Endothelial cell of umbilical vein (primary cell): ENCODE data around the gene LGALS7.

Experiments used
- EZH2 ChIP-seq: IDR thresholded peaks from 2 replicates; pipeline ENCODE4 v1.6.1; 2012; ENCODE audit warnings: borderline replicate concordance, low read depth, mild to moderate bottlenecking, moderate library complexity, low read length, inconsistent platforms; ENCODE audit not compliant: severe bottlenecking
- FOS ChIP-seq: IDR thresholded peaks from 2 replicates; pipeline ENCODE4 v1.6.1; 2011; ENCODE audit warnings: mild to moderate bottlenecking, low read length, moderate library complexity, borderline replicate concordance; ENCODE audit not compliant: insufficient read depth
- MYC ChIP-seq: IDR thresholded peaks from one replicate; pipeline ENCODE4 v1.6.1; 2011; ENCODE audit warnings: mild to moderate bottlenecking, low read depth, low read length
- POLR2A ChIP-seq: IDR thresholded peaks from 2 replicates; pipeline ENCODE4 v1.6.1; 2012; ENCODE audit warnings: low read depth, mild to moderate bottlenecking, control low read depth, low read length
- POLR2AphosphoS5 ChIP-seq: IDR thresholded peaks from 2 replicates; pipeline ENCODE4 v1.6.1; 2012; ENCODE audit warnings: low read depth, mild to moderate bottlenecking, control low read depth, low read length, moderate library complexity; ENCODE audit not compliant: insufficient read depth
- TF ChIP-seq, protein P1 (sequence below), 2 donors: IDR thresholded peaks; 1 replicate in 1 of 2; 2 replicates in 1 of 2; pipeline ENCODE4 v1.5.1; 2011; ENCODE audit warnings: low read length in 2 of 2, mild to moderate bottlenecking in 2 of 2, moderate library complexity in 2 of 2, control low read depth in 1 of 2, inconsistent platforms in 1 of 2, low read depth in 1 of 2; ENCODE audit not compliant: insufficient read depth in 1 of 2; ENCODE audit errors: extremely low read depth in 1 of 2
- TF ChIP-seq, protein P2 (sequence below): IDR thresholded peaks from 2 replicates; pipeline ENCODE4 v1.6.1; 2011; ENCODE audit not compliant: insufficient read depth, insufficient read length

DNA sequence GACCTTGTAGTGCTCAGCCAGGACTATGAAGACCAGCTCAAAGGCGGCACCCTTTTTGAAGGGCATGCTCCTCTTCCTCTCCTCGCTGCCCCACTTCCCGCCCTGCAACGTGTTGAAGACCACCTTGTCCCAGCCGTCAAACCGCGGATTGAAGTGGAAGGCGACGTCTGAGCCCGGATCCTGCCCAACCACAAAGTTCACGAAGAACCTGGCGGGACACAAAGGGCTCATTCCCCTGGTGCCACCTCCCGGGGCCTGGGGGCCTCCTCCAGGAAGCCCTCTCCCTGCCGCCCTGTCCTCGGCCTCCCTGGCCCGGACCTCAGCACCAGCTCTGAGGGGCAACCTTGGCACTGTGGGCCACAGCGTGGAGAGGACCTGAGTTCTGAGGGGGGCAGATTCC lies 35.4 kb upstream of the LGALS7 start:
- TF ChIP-seq, protein P1, sequence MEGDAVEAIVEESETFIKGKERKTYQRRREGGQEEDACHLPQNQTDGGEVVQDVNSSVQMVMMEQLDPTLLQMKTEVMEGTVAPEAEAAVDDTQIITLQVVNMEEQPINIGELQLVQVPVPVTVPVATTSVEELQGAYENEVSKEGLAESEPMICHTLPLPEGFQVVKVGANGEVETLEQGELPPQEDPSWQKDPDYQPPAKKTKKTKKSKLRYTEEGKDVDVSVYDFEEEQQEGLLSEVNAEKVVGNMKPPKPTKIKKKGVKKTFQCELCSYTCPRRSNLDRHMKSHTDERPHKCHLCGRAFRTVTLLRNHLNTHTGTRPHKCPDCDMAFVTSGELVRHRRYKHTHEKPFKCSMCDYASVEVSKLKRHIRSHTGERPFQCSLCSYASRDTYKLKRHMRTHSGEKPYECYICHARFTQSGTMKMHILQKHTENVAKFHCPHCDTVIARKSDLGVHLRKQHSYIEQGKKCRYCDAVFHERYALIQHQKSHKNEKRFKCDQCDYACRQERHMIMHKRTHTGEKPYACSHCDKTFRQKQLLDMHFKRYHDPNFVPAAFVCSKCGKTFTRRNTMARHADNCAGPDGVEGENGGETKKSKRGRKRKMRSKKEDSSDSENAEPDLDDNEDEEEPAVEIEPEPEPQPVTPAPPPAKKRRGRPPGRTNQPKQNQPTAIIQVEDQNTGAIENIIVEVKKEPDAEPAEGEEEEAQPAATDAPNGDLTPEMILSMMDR (IDR thresholded peaks at IDR 0.05; ENCODE audit: extremely low read depth in 1 of 2, insufficient read depth in 1 of 2, low read depth in 1 of 2, low read length in 2 of 2): no peak
- no peak for TF ChIP-seq POLR2A
- TF ChIP-seq EZH2: no peak
- TF ChIP-seq, protein P2, sequence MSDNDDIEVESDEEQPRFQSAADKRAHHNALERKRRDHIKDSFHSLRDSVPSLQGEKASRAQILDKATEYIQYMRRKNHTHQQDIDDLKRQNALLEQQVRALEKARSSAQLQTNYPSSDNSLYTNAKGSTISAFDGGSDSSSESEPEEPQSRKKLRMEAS: no peak
- no peak for TF ChIP-seq MYC
- no peak for TF ChIP-seq FOS
- TF ChIP-seq POLR2AphosphoS5: no peak
